A673 (cell line): ENCODE results near the gene ETFB. TPM values are rescaled to one million over a fixed set of nuclear protein-coding genes. Genes with fewer than 3 reads are reported as not detected.

Experiments
- BruUV-seq: library from RNA; stranded (reverse); fragments of 400-500 nt; replicated peaks from 2 replicates; lab custom pipeline; 2021; lab: Mats Ljungman, UMichigan
- CTCF ChIA-PET: fragments of 300-600 bp; sonication (Branson Sonifier 250); formaldehyde crosslinking; loops from one replicate; lab custom pipeline; 2022; ENCODE audit warnings: antibody characterized with exemption; lab: Charles Lee
- POLR2A ChIA-PET: fragments of 300-600 bp; sonication (Branson Sonifier 250); formaldehyde crosslinking; loops from one replicate; lab custom pipeline; 2022; ENCODE audit warnings: antibody characterized with exemption; ENCODE audit not compliant: low non-redundant PET; lab: Charles Lee
- DNase-seq: peaks from one replicate; pipeline ENCODE4 v3.0.0-alpha.2; 2015; ENCODE audit warnings: low spot score
- H3K27ac ChIP-seq: fragments of 200-600 bp; sonication (generic); 2 replicates; pipeline ENCODE4 v1.5.1; 2016; ENCODE audit warnings: mixed run types, low read depth, mild to moderate bottlenecking, mixed read lengths, antibody characterized with exemption, low read length; ENCODE audit not compliant: poor library complexity, severe bottlenecking
- H3K27me3 ChIP-seq: fragments of 200-600 bp; sonication (generic); replicated peaks from 2 replicates; pipeline ENCODE4 v1.6.1; 2017; ENCODE audit warnings: mixed run types, low read depth, mild to moderate bottlenecking, mixed read lengths, antibody characterized with exemption, low read length; ENCODE audit not compliant: insufficient read depth, poor library complexity
- H3K36me3 ChIP-seq: fragments of 200-600 bp; sonication (generic); 2 replicates; pipeline ENCODE4 v1.6.1; 2016; ENCODE audit warnings: mixed run types, mild to moderate bottlenecking, mixed read lengths, antibody characterized with exemption, low read length; ENCODE audit not compliant: insufficient read depth, poor library complexity, severe bottlenecking
- H3K4me1 ChIP-seq: fragments of 200-600 bp; sonication (generic); 2 replicates; pipeline ENCODE4 v1.6.1; 2017; ENCODE audit warnings: mixed run types, mild to moderate bottlenecking, mixed read lengths, antibody characterized with exemption, low read length; ENCODE audit not compliant: insufficient read depth, poor library complexity, severe bottlenecking
- H3K4me3 ChIP-seq: fragments of 200-600 bp; sonication (generic); 2 replicates; pipeline ENCODE4 v1.5.1; 2016; ENCODE audit warnings: low read depth, mixed run types, mild to moderate bottlenecking, mixed read lengths, low read length; ENCODE audit not compliant: poor library complexity, severe bottlenecking
- H3K9me3 ChIP-seq: fragments of 200-600 bp; sonication (generic); 2 replicates; pipeline ENCODE4 v1.6.1; 2016; ENCODE audit warnings: mixed run types, low read depth, mild to moderate bottlenecking, mixed read lengths, antibody characterized with exemption, low read length; ENCODE audit not compliant: poor library complexity, severe bottlenecking
- CTCF ChIP-seq: fragments of 300-800, 200-600 bp; sonication (generic); conservative IDR thresholded peaks from 2 replicates; pipeline ENCODE4 v1.5.1; 2017; ENCODE audit warnings: low read depth, mild to moderate bottlenecking, antibody characterized with exemption, low read length, moderate library complexity, mixed read lengths
- EZH2 ChIP-seq: fragments of 200-600 bp; sonication (generic); IDR thresholded peaks from 2 replicates; pipeline ENCODE4 v1.6.1; 2017; ENCODE audit warnings: borderline replicate concordance, low read depth, mild to moderate bottlenecking, mixed read lengths, antibody characterized with exemption, low read length; ENCODE audit not compliant: poor library complexity, severe bottlenecking
- intact Hi-C: fragments of 100-400 bp; cut with micrococcal nuclease; formaldehyde crosslinking; loops from one replicate; pipeline ENCODE4 v1.10.0; 2022; ENCODE audit not compliant: unreplicated experiment
- total RNA-seq: library from RNA; stranded (reverse); gene quantifications from 2 replicates; pipeline ENCODE4 v1.2.3, GENCODE V29; 2021

ETFB gene
- total RNA-seq, 1 experiment from 2014 or later = 52.6 TPM

DNA sequence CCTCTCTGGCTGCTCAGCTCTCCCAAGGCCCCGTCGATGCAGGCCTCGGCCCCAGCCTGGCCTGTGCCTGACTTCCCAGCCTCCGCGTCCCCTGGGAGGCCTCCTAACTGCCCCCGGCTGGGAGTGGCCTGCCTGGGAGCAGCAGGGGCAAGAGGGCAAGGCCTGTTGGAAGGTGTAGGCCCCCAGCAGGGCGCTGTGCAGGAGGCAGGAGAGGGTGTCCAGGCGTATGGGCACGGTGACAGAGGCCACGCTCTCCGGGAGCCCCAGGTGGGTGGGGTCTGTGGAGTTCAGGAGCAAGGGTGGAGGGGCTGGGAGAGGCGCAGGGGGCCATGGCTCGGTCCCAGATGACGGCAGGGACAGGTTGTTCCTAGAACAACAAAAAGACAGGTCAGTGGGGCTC is 23.0 kb upstream of the ETFB start:
- TF ChIP-seq EZH2 (no peak), CTCF (no peak)
- Histone ChIP-seq H3K9me3 (no peaks in the 10 kb centered on the region), H3K27ac (no peak overlapping the region), H3K36me3 (no peaks in the 10 kb centered on the region), H3K4me3 (no peak overlapping the region), H3K4me1 (no peaks in the 10 kb centered on the region), H3K27me3 (no peaks in the 10 kb centered on the region)
- CTCF ChIA-PET = no interaction called here
- no peak for DNase-seq
- POLR2A ChIA-PET = no interaction called here
- intact Hi-C loops = no loop called here
- BruUV-seq = no TSS peak

DNA sequence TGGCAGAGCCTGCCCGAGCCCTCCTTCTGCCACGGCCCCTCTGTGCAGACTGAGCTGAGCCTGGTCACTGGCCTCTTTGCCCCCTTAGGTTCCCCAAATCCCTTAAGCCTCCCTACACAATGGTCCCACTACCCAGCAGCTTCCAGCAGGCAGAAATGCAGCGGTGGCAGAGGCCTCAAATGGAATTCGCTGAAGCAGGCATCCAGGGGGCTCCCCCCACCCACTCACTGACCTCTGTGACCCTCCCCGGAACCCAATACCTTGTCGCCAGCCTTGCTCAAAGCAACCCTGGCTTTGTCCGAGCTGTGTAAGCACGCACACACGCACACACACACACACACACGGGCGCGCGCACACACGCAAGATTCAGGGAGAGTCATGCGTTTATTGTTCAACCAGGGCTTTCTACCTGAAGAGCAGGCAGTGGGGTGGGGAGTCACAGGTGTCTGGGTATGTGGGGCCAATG is 21.8 kb upstream of the ETFB start, which contains the start of gene LIM2:
TSS of gene LIM2 (minus strand) at position 51 of the 466 bp plus-strand sequence. CDS start 531 bp downstream, outside the sequence.
- BruUV-seq = no TSS peak

DNA sequence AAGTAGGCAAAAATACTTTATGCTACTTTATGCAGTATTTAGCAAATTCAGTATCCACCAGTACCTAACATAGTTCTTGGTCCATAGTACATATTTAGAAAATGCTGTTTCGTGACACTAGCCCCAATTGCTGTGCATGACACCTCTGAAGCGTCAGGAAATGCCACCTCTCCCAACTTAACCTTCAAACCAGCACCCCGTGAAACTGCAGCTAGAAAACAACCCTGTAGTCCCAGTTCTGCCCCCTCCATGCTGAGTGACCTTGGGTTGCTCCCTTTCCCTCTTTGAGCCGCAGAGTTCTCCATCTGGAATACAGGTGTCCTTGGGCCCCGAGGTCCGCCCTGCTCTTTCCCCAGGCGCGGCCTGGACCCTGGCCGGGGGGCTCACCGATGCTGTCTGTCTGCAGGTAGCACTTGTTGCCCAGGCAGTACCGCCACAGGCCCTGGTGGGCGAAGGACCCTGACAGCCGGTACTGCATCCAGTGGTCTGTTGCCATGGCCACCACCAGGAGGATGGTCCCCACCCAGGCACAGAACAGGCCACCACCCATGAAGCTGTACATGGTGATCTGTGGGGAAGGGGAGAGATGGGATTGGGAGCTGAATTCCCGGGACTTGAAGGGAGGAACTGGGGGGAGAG is 20.8 kb upstream of the ETFB start:
- DNase-seq = no peak

More for the DNA sequence above, 21.8 kb upstream of the ETFB start, which contains the start of gene LIM2:
- no peaks in the 10 kb centered on the region for H3K36me3 ChIP-seq
- CTCF ChIA-PET = no interaction called here
- H3K4me3 ChIP-seq = no peak within 1 kb of the TSS
- H3K27ac ChIP-seq = no peak within 1 kb of the TSS
- TF ChIP-seq EZH2 (no peak), CTCF (no peak)
- DNase-seq = no peak
- POLR2A ChIA-PET = no interaction called here
- H3K27me3 ChIP-seq = no peaks in the 10 kb centered on the region
- intact Hi-C loops = no loop called here
- H3K9me3 ChIP-seq = no peaks in the 10 kb centered on the region
- H3K4me1 ChIP-seq = no peaks in the 10 kb centered on the region

More for the DNA sequence above, 20.8 kb upstream of the ETFB start:
- Histone ChIP-seq H3K4me3 (no peak overlapping the region), H3K4me1 (no peaks in the 10 kb centered on the region), H3K27me3 (no peaks in the 10 kb centered on the region), H3K9me3 (no peaks in the 10 kb centered on the region), H3K27ac (no peak overlapping the region), H3K36me3 (no peaks in the 10 kb centered on the region)
- CTCF ChIA-PET = no interaction called here
- intact Hi-C loops = no loop called here
- no TSS peak for BruUV-seq
- no peak for TF ChIP-seq CTCF
- TF ChIP-seq EZH2 = no peak
- POLR2A ChIA-PET = no interaction called here
